K562 (cell line): ENCODE data around the gene MRPS10. TPM values are rescaled to one million over a fixed set of nuclear protein-coding genes. Genes with fewer than 3 reads are reported as not detected.

ENCODE experiments used
- BCOR ChIP-seq: fragments of 450-650 bp; IDR thresholded peaks from 2 replicates; pipeline ENCODE4 v1.6.1; 2016
- DPF2 ChIP-seq: fragments of 450-650 bp; IDR thresholded peaks from 2 replicates; pipeline ENCODE4 v1.6.1; 2016
- EGR1 ChIP-seq: fragments of 450-650 bp; conservative IDR thresholded peaks from 2 replicates; pipeline ENCODE4 v1.6.1; 2017; ENCODE audit warnings: mild to moderate bottlenecking
- FOXP1 ChIP-seq: sonication (generic); formaldehyde crosslinking; IDR thresholded peaks from 2 replicates; pipeline ENCODE4 v1.8.0; 2022; ENCODE audit warnings: mild to moderate bottlenecking, missing genetic modification reagents
- JUN ChIP-seq, 2 experiments: sonication (generic) in 1 of 2; formaldehyde crosslinking in 1 of 2; IDR thresholded peaks; 2 replicates each; pipeline versions ENCODE4 v1.6.1 to v1.8.0; 2012 to 2022; ENCODE audit warnings: borderline replicate concordance in 2 of 2, mild to moderate bottlenecking in 2 of 2, improper control_type of control experiment in 1 of 2, low read depth in 1 of 2, low read length in 1 of 2, missing genetic modification reagents in 1 of 2
- MTA3 ChIP-seq: fragments of 450-650 bp; formaldehyde crosslinking; IDR thresholded peaks from 2 replicates; pipeline ENCODE4 v1.6.1; 2017; ENCODE audit warnings: mild to moderate bottlenecking, borderline replicate concordance
- MYC ChIP-seq, 2 experiments: fragments of 250-450 bp in 1 of 2; sonication (Bioruptor Pico) in 1 of 2; IDR thresholded peaks; 2 replicates each; pipeline versions ENCODE4 v1.5.1 to v1.6.1; 2012 to 2021; ENCODE audit warnings: low read depth in 2 of 2, borderline replicate concordance in 1 of 2, improper control_type of control experiment in 1 of 2, low read length in 1 of 2, mild to moderate bottlenecking in 1 of 2, moderate library complexity in 1 of 2
- PTBP1 ChIP-seq: fragments of 200-400 bp; formaldehyde crosslinking; IDR thresholded peaks from 2 replicates; pipeline ENCODE4 v1.6.1; 2017; ENCODE audit warnings: low read depth, low read length
- RB1 ChIP-seq: fragments of 450-650 bp; IDR thresholded peaks from 2 replicates; pipeline ENCODE4 v1.6.1; 2017; ENCODE audit warnings: low read depth, mild to moderate bottlenecking
- RBM17 ChIP-seq: fragments of 200-400 bp; formaldehyde crosslinking; IDR thresholded peaks from 2 replicates; pipeline ENCODE4 v1.6.1; 2017; ENCODE audit warnings: low read depth, mild to moderate bottlenecking, low read length, borderline replicate concordance
- RCOR1 ChIP-seq, 2 experiments: IDR thresholded peaks; 2 replicates each; pipeline ENCODE4 v1.6.1; 2012; ENCODE audit warnings: low read depth in 2 of 2, low read length in 2 of 2, borderline replicate concordance in 1 of 2, improper control_type of control experiment in 1 of 2
- SIN3B ChIP-seq: fragments of 450-650 bp; IDR thresholded peaks from 2 replicates; pipeline ENCODE4 v1.6.1; 2017; ENCODE audit warnings: low read depth, mild to moderate bottlenecking, moderate library complexity
- TARDBP ChIP-seq: fragments of 450-650 bp; IDR thresholded peaks from 2 replicates; pipeline ENCODE4 v1.6.1; 2016
- THRB ChIP-seq: fragments of 450-650 bp; formaldehyde crosslinking; conservative IDR thresholded peaks from 2 replicates; pipeline ENCODE4 v1.4.0; 2022; ENCODE audit warnings: mild to moderate bottlenecking, missing genetic modification characterization
- YY1 ChIP-seq, 3 experiments: IDR thresholded peaks; 2 replicates each; pipeline ENCODE4 v1.6.1; 2011; ENCODE audit warnings: low read length in 2 of 3, mild to moderate bottlenecking in 2 of 3, moderate library complexity in 2 of 3, borderline replicate concordance in 1 of 3, control low read depth in 1 of 3, low read depth in 1 of 3; ENCODE audit not compliant: insufficient read depth in 3 of 3, insufficient replicate concordance in 2 of 3, control insufficient read depth in 1 of 3, insufficient read length in 1 of 3; ENCODE audit errors: extremely low read depth in 1 of 3
- ZHX1 ChIP-seq: fragments of 150-350 bp; conservative IDR thresholded peaks from 2 replicates; pipeline ENCODE4 v1.6.1; 2014; ENCODE audit warnings: low read length
- ZNF280A ChIP-seq: fragments of 450-650 bp; IDR thresholded peaks from 2 replicates; pipeline ENCODE4 v1.6.1; 2018; ENCODE audit warnings: mild to moderate bottlenecking, low read depth; ENCODE audit not compliant: partially characterized antibody
- ZNF512 ChIP-seq: IDR thresholded peaks from 2 replicates; pipeline ENCODE4 v1.6.1; 2016; ENCODE audit warnings: missing genetic modification characterization, missing compliant biosample characterization
- polyA plus RNA-seq, 8 experiments: library from polyadenylated mRNA; depleted of rRNA in 4 of 8; stranded (reverse) in 5 of 8; unstranded in 3 of 8; fragments of >200 nt; fragmentation: Nextera tagmentation in 2 of 8; fragmentation: Illumina TruSeq in 1 of 8; extraction: Ambion mirVana in 2 of 8; extraction: Trizol in 1 of 8; gene quantifications; 2 replicates each; pipeline versions ENCODE4 v1.2.1 to v1.2.3, GENCODE V29; 2011 to 2014; ENCODE audit warnings: inconsistent platforms in 1 of 8, missing spikeins in 1 of 8
- total RNA-seq, 7 experiments: library from RNA; depleted of rRNA in 6 of 7; stranded (reverse); fragments of >200 nt in 6 of 7; fragmentation: Illumina TruSeq in 2 of 7; extraction: Trizol in 2 of 7; gene quantifications; 2 replicates each; pipeline versions ENCODE4 v1.2.1 to v1.2.3, GENCODE V29; 2011 to 2021; ENCODE audit warnings: low replicate concordance in 1 of 7

Gene MRPS10
- total and polyA plus RNA-seq, 9 of the 15 experiments (the other 6 are each of a cell fraction or from before 2014, with no cell fraction given): 48.6 to 166 (median 93.7) TPM

GRCh38 chr6:42166444-42167141 is 51.1 kb downstream of the MRPS10 start (continued):
- TF ChIP-seq MYC (IDR thresholded peaks at IDR 0.05; ENCODE audit: low read depth, low read length): peak; percentile 16; the same call in 1 of the 2 replicates
- no peak for TF ChIP-seq MYC (CRISPR knock-in tag; IDR thresholded peaks at IDR 0.05; ENCODE audit: borderline replicate concordance, low read depth)
- peak; percentile 77; the same call in 1 of the 2 replicates for TF ChIP-seq TARDBP
- 0 out of 2 replicates have a peak, but pooled peaks have one; percentile 26 for TF ChIP-seq FOXP1 (CRISPR knock-in tag)
- 0 out of 2 replicates have a peak, but pooled peaks have one; percentile 22 for TF ChIP-seq SIN3B
- peak; percentile 18; the same call in 1 of the 2 replicates for TF ChIP-seq DPF2
- TF ChIP-seq JUN (IDR thresholded peaks at IDR 0.05; ENCODE audit: borderline replicate concordance, low read depth, low read length): peak; percentile 25; the same call in 1 of the 2 replicates
- no peak for TF ChIP-seq JUN (CRISPR knock-in tag; IDR thresholded peaks at IDR 0.05; ENCODE audit: borderline replicate concordance)
- TF ChIP-seq YY1 (IDR thresholded peaks at IDR 0.05; ENCODE audit: borderline replicate concordance in 1 of 3, control insufficient read depth in 1 of 3, extremely low read depth in 1 of 3, insufficient read depth in 3 of 3, insufficient read length in 1 of 3, insufficient replicate concordance in 2 of 3, low read depth in 1 of 3, low read length in 2 of 3): peak in 1 of 3 experiments; percentile 55
- peak; percentile 32; the same call in 1 of the 2 replicates for TF ChIP-seq EGR1
- TF ChIP-seq ZHX1: peak; percentile 14; the same call in 1 of the 2 replicates
- TF ChIP-seq PTBP1: no peak
- no peak for TF ChIP-seq ZNF512 (tag)
- TF ChIP-seq RCOR1 (IDR thresholded peaks at IDR 0.05; ENCODE audit: borderline replicate concordance in 1 of 2, low read depth in 2 of 2, low read length in 2 of 2): peak in 1 of 2 experiments; percentile 23; a peak in 1 of 4 replicates
- peak; percentile 86; the same call in 1 of the 2 replicates for TF ChIP-seq MTA3
- TF ChIP-seq RB1: peak; percentile 73
- no peak for TF ChIP-seq RBM17
- TF ChIP-seq THRB (CRISPR knock-in tag): peak; percentile 27; the same call in 1 of the 2 replicates
- TF ChIP-seq ZNF280A: no peak
- no peak for TF ChIP-seq BCOR
